Thyroid gland (tissue), 4 donors: Measurements from ENCODE around the gene LRRFIP1.

Experiments
- POLR2A ChIP-seq, 2 donors: fragments of 450-650 bp; IDR thresholded peaks; one replicate each; pipeline ENCODE4 v1.6.1; 2017; ENCODE audit warnings: antibody characterized with exemption in 2 of 2, mild to moderate bottlenecking in 2 of 2, moderate library complexity in 1 of 2
- TF ChIP-seq, protein P1 (sequence below), 6 experiments: fragments of 200-600 bp in 3 of 6; fragments of 450-650 bp in 3 of 6; sonication (generic) in 3 of 6; IDR thresholded peaks; one replicate each; pipeline ENCODE4 v1.5.1; 2016 to 2019; ENCODE audit warnings: antibody characterized with exemption in 6 of 6, mild to moderate bottlenecking in 2 of 6, inconsistent platforms in 1 of 6, moderate library complexity in 1 of 6

DNA sequence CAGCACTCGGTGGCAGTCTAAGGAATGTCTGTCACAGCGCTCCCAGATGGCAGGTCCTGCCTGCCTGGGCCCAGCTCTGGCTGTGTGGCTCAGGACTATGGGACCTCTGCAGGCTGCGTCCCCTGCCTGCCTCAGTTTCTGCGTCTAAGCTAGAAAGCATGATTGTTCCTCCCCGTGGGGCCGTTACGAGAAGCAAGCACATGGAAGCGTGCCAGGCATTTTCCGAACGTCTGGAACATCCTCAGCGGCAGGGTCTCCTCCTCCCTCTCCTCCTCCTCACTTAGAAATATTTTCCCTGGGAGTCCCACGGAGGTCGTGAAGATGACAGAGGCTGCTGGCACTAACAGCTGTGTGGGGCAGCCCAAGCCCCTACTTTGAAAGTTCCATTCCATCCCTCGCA lies 43.3 kb downstream of the LRRFIP1 start:
- TF ChIP-seq, protein P1, sequence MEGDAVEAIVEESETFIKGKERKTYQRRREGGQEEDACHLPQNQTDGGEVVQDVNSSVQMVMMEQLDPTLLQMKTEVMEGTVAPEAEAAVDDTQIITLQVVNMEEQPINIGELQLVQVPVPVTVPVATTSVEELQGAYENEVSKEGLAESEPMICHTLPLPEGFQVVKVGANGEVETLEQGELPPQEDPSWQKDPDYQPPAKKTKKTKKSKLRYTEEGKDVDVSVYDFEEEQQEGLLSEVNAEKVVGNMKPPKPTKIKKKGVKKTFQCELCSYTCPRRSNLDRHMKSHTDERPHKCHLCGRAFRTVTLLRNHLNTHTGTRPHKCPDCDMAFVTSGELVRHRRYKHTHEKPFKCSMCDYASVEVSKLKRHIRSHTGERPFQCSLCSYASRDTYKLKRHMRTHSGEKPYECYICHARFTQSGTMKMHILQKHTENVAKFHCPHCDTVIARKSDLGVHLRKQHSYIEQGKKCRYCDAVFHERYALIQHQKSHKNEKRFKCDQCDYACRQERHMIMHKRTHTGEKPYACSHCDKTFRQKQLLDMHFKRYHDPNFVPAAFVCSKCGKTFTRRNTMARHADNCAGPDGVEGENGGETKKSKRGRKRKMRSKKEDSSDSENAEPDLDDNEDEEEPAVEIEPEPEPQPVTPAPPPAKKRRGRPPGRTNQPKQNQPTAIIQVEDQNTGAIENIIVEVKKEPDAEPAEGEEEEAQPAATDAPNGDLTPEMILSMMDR (IDR thresholded peaks at IDR 0.05) = no peak
- no peak for TF ChIP-seq POLR2A (IDR thresholded peaks at IDR 0.05)
